ENCODE results near the gene TMEM154. TPM values are rescaled to one million over a fixed set of nuclear protein-coding genes. Genes with fewer than 3 reads are reported as not detected.

The TMEM154 gene
- total RNA-seq, 3 donors from 2014 or later: 1.3 to 7.2 (median 5.6) TPM

GRCh38 chr4:152590179-152591031 is 89.4 kb downstream of the TMEM154 start:
- H3K9me3 ChIP-seq: no peaks in the 10 kb centered on the region
- no peaks in the 10 kb centered on the region for H3K27me3 ChIP-seq
- peak overlapping the region; percentile 77 to 88 for H3K27ac ChIP-seq
- intact Hi-C loops (cut with DNase I; ENCODE audit: low total_unique reads): no loop called here
- peak overlapping the region in 1 of 3 donors; percentile 31 for H3K4me3 ChIP-seq
- peaks cover 0 to 14% of the 10 kb centered on the region in 2 donors for H3K4me1 ChIP-seq
- H3K36me3 ChIP-seq: no peaks in the 10 kb centered on the region
- peak in 1 of 2 donors; percentile 19 for DNase-seq (ENCODE audit: low spot score in 2 of 2)
- TF ChIP-seq CTCF (IDR thresholded peaks at IDR 0.05) (peak in 1 of 3 donors; percentile 11), POLR2AphosphoS5 (IDR thresholded peaks at IDR 0.05) (peak in 1 of 3 donors; percentile 21), POLR2A (IDR thresholded peaks at IDR 0.05) (no peak)

- no peak for TF ChIP-seq POLR2A (IDR thresholded peaks at IDR 0.05)
- no peak for TF ChIP-seq CTCF (IDR thresholded peaks at IDR 0.05)
- no peak for TF ChIP-seq POLR2AphosphoS5 (IDR thresholded peaks at IDR 0.05)
- no peaks in the 10 kb centered on the region for H3K9me3 ChIP-seq
- DNase-seq (ENCODE audit: low spot score in 2 of 2): no peak
- no peaks in the 10 kb centered on the region for H3K27me3 ChIP-seq
- intact Hi-C loops (cut with DNase I; ENCODE audit: low total_unique reads): no loop called here
- no peaks in the 10 kb centered on the region for H3K36me3 ChIP-seq
- peak overlapping the region; percentile 7 to 26 for H3K27ac ChIP-seq
- no peak overlapping the region for H3K4me3 ChIP-seq
- H3K4me1 ChIP-seq: peaks cover 0 to 14% of the 10 kb centered on the region in 2 donors
Observed at GRCh38 chr4:152588869-152589268, 90.9 kb downstream of the TMEM154 start.

GRCh38 chr4:152587127-152587526 is 92.7 kb downstream of the TMEM154 start:
- Histone ChIP-seq H3K27ac (no peak overlapping the region), H3K9me3 (no peaks in the 10 kb centered on the region), H3K27me3 (no peaks in the 10 kb centered on the region), H3K4me1 (peaks cover 0 to 14% of the 10 kb centered on the region in 2 donors), H3K4me3 (no peak overlapping the region), H3K36me3 (no peaks in the 10 kb centered on the region)
- no peak for TF ChIP-seq POLR2AphosphoS5 (IDR thresholded peaks at IDR 0.05)
- TF ChIP-seq CTCF (IDR thresholded peaks at IDR 0.05): no peak
- no peak for TF ChIP-seq POLR2A (IDR thresholded peaks at IDR 0.05)
- intact Hi-C loops (cut with DNase I; ENCODE audit: low total_unique reads): no loop called here
- no peak for DNase-seq (ENCODE audit: low spot score in 2 of 2)

GRCh38 chr4:152586668-152587067 is 93.1 kb downstream of the TMEM154 start:
- no peaks in the 10 kb centered on the region for H3K36me3 ChIP-seq
- no peak for TF ChIP-seq POLR2AphosphoS5 (IDR thresholded peaks at IDR 0.05)
- TF ChIP-seq POLR2A (IDR thresholded peaks at IDR 0.05): no peak
- TF ChIP-seq CTCF (IDR thresholded peaks at IDR 0.05): no peak

GRCh38 chr4:152585023-152585441 is 94.8 kb downstream of the TMEM154 start:
- no peaks in the 10 kb centered on the region for H3K27me3 ChIP-seq
- no peaks in the 10 kb centered on the region for H3K9me3 ChIP-seq
- H3K36me3 ChIP-seq: no peaks in the 10 kb centered on the region
- H3K4me1 ChIP-seq: peaks cover 0 to 7% of the 10 kb centered on the region in 2 donors
- TF ChIP-seq POLR2A (IDR thresholded peaks at IDR 0.05) (no peak), CTCF (IDR thresholded peaks at IDR 0.05) (no peak), POLR2AphosphoS5 (IDR thresholded peaks at IDR 0.05) (no peak)
- H3K27ac ChIP-seq: no peak overlapping the region
- no peak overlapping the region for H3K4me3 ChIP-seq
- intact Hi-C loops (cut with DNase I; ENCODE audit: low total_unique reads): no loop called here
- DNase-seq (ENCODE audit: low spot score in 2 of 2): no peak

More at GRCh38 chr4:152586668-152587067, 93.1 kb downstream of the TMEM154 start:
- no peak for DNase-seq (ENCODE audit: low spot score in 2 of 2)
- Histone ChIP-seq H3K27ac (no peak overlapping the region), H3K4me1 (peaks cover 0 to 14% of the 10 kb centered on the region in 2 donors), H3K9me3 (no peaks in the 10 kb centered on the region), H3K27me3 (no peaks in the 10 kb centered on the region), H3K4me3 (no peak overlapping the region)
- intact Hi-C loops (cut with DNase I; ENCODE audit: low total_unique reads): no loop called here
